HUES64 (cell line): ENCODE results near the gene OR51F1.
"Not testable (repeated sequence)": the region's sequence is repeated elsewhere in the genome, so short reads cannot be mapped to it uniquely, and the experiment has no call there.

Experiments used
- H3K27ac ChIP-seq: 2 replicates; pipeline ENCODE4 v1.7.0; 2013; ENCODE audit warnings: low read depth, low read length, inconsistent platforms
- H3K27me3 ChIP-seq: 2 replicates; pipeline ENCODE4 v1.6.1; 2013; ENCODE audit warnings: mild to moderate bottlenecking, low read length; ENCODE audit not compliant: insufficient read depth
- H3K36me3 ChIP-seq: 2 replicates; pipeline ENCODE4 v1.6.1; 2013; ENCODE audit warnings: mild to moderate bottlenecking, low read length; ENCODE audit not compliant: insufficient read depth
- H3K4me1 ChIP-seq: 2 replicates; pipeline ENCODE4 v1.6.1; 2013; ENCODE audit warnings: mild to moderate bottlenecking, low read length, moderate library complexity; ENCODE audit not compliant: insufficient read depth
- H3K4me3 ChIP-seq: 2 replicates; pipeline ENCODE4 v1.5.1; 2013; ENCODE audit warnings: mild to moderate bottlenecking, low read length, moderate library complexity
- H3K9ac ChIP-seq: 2 replicates; pipeline ENCODE4 v1.6.1; 2013; ENCODE audit warnings: mild to moderate bottlenecking, low read depth, low read length
- H3K9me3 ChIP-seq: 2 replicates; pipeline ENCODE4 v1.6.1; 2013; ENCODE audit warnings: low read depth, low read length; ENCODE audit not compliant: insufficient read depth
- WGBS: fragments of 150-250, 120-280 bp; methylation state at CpG from one replicate; pipeline ENCODE4 v1.1.7; 2013; ENCODE audit warnings: missing lambda C conversion rate; 5-methylcytosine and 5-hydroxymethylcytosine counted together

Gene OR51F1

GRCh38 chr11:4751201-4751600 is 18.5 kb downstream of the OR51F1 start:
- WGBS: 91% methylated on average over 1 of the region's 1 CpG
- Histone ChIP-seq H3K4me1 (no peaks in the 10 kb centered on the region), H3K27ac (no peak overlapping the region), H3K9ac (no peak overlapping the region), H3K36me3 (no peaks in the 10 kb centered on the region), H3K27me3 (no peaks in the 10 kb centered on the region), H3K9me3 (no peaks in the 10 kb centered on the region), H3K4me3 (no peak overlapping the region)

DNA sequence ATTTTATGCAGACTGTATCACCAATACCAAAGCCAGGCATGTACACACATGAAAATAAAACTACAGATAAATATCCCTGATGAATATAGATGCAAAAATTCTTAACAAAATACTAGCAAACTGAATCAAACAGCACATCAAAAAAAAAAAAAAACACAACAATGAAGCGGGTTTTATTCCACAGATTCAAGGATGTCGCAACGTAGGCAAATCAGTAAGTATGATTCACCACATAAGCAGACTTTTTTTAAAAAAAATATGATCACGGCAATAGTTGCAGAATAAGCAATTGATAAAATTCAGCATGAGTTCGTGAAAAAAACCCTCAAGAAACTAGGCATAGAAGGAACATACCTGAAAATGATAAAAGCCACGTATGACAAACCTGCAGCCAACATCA is 21.3 kb downstream of the OR51F1 start:
- Histone ChIP-seq H3K36me3 (no peaks in the 10 kb centered on the region), H3K27ac (no peak overlapping the region), H3K4me1 (no peaks in the 10 kb centered on the region), H3K27me3 (no peaks in the 10 kb centered on the region), H3K9ac (no peak overlapping the region), H3K9me3 (no peaks in the 10 kb centered on the region), H3K4me3 (no peak overlapping the region)
- WGBS: 97% methylated on average over 6 of the region's 6 CpGs

DNA sequence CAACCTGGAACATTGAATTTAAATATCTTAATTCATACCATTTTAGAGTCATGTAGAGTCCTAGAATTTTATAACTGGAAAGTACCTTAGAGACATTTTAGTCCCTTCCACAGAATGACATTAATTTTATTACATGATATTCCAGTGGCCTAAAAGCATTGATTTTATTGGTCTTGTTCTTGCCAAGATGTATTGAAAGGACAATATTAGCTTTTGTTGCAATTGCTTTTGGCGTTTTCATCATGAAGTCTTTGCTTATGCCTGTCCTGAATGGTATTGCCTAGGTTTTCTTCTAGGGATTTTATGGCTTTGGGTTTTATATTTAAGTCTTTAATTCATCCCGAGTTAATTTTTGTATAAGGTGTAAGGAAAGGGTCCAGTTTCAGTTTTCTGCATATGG is 29.0 kb downstream of the OR51F1 start:
- Histone ChIP-seq H3K36me3 (no peaks in the 10 kb centered on the region), H3K4me3 (no peak overlapping the region), H3K9ac (no peak overlapping the region), H3K27ac (no peak overlapping the region), H3K4me1 (no peaks in the 10 kb centered on the region), H3K9me3 (no peaks in the 10 kb centered on the region), H3K27me3 (no peaks in the 10 kb centered on the region)
- 95% methylated on average over 2 of the region's 2 CpGs for whole genome bisulfite sequencing

- no peaks in the 10 kb centered on the region for H3K36me3 ChIP-seq
- H3K9ac ChIP-seq: no peak overlapping the region
- 98% methylated on average over 2 of the region's 2 CpGs for WGBS
- no peaks in the 10 kb centered on the region for H3K9me3 ChIP-seq
- no peaks in the 10 kb centered on the region for H3K27me3 ChIP-seq
- no peak overlapping the region for H3K4me3 ChIP-seq
- no peaks in the 10 kb centered on the region for H3K4me1 ChIP-seq
- H3K27ac ChIP-seq: no peak overlapping the region
These were observed 42.6 kb downstream of the OR51F1 start for GRCh38 chr11:4727171-4727570.

DNA sequence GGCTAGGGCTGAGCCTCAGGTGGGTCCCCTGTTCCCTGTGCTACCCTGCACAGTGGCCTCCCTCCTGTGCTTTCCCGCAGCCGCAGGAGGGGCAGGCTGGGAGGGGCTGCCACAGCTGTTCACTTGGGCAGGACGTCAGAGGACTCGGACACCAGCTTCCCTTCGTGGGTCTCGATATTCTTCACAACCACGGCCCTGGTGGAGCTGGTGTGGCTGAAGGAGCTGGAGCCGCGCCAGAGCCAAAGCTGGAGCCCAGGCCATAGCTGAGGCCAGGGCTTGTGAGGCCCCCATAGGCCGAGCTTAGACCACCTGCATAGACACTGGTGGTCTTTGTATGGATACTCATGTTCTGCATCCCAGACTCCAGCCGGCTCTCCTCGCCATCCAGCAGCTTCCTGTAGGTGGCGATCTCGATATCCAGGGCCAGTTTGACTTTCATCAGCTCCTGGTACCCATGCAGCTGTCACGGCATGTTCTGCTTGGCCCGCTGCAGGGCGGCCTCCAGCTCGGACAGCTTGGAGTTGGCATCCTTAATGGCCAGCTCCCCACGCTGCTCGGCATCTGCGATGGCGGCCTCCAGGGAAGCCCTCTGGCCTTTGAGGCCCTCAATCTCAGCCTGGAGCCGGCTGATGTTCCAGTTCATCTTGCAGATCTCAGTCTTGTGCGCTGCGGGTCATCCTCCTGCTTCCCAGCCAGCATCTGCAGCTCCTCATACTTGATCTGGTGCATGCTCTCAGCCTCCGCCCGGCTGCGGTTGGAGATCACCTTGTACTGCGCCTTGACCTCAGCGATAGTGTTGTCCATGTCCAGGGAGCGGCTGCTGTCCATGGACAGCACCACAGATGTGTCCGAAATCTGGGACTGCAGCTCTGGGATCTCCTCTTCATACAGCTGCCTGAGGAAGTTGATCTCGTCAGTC is 46.9 kb downstream of the OR51F1 start:
- not testable (repeated sequence) for H3K4me3 ChIP-seq, H3K9me3 ChIP-seq, H3K27ac ChIP-seq, H3K36me3 ChIP-seq, H3K9ac ChIP-seq, H3K27me3 ChIP-seq, H3K4me1 ChIP-seq
- WGBS: 95% methylated on average over 33 of the region's 33 CpGs
